Liver (tissue), 9 donors: Measurements from ENCODE around the gene SLC49A3. TPM values are rescaled to one million over a fixed set of nuclear protein-coding genes. Genes with fewer than 3 reads are reported as not detected.

Experiments
- DNase-seq: peaks from one replicate; pipeline ENCODE4 v3.0.0-alpha.2; 2017; ENCODE audit warnings: low spot score
- H3K27ac ChIP-seq, 2 donors: one replicate each; pipeline ENCODE4 v1.7.0; 2013; ENCODE audit warnings: inconsistent platforms in 2 of 2, low read length in 2 of 2, control low read depth in 1 of 2, low read depth in 1 of 2, mild to moderate bottlenecking in 1 of 2
- H3K27me3 ChIP-seq, 4 donors: one replicate each; pipeline versions ENCODE4 v1.6.1 to v1.7.0; 2013; ENCODE audit warnings: low read length in 3 of 4, inconsistent platforms in 1 of 4, mild to moderate bottlenecking in 1 of 4, moderate library complexity in 1 of 4; ENCODE audit not compliant: control insufficient read depth in 4 of 4, insufficient read depth in 4 of 4
- H3K36me3 ChIP-seq, 4 donors: one replicate each; pipeline versions ENCODE4 v1.6.1 to v1.7.0; 2013; ENCODE audit warnings: low read length in 3 of 4, mild to moderate bottlenecking in 3 of 4, low read depth in 1 of 4, moderate library complexity in 1 of 4; ENCODE audit not compliant: control insufficient read depth in 4 of 4, insufficient read depth in 3 of 4
- H3K4me1 ChIP-seq, 4 donors: one replicate each; pipeline versions ENCODE4 v1.6.1 to v1.7.0; 2013; ENCODE audit warnings: low read length in 3 of 4, mild to moderate bottlenecking in 3 of 4, moderate library complexity in 1 of 4; ENCODE audit not compliant: control insufficient read depth in 4 of 4, insufficient read depth in 4 of 4
- H3K4me3 ChIP-seq, 3 donors: one replicate each; pipeline versions ENCODE4 v1.6.1 to v1.7.0; 2013; ENCODE audit warnings: low read length in 3 of 3, control low read depth in 1 of 3, low read depth in 1 of 3, mild to moderate bottlenecking in 1 of 3
- H3K9ac ChIP-seq, 2 donors: one replicate each; pipeline ENCODE4 v1.7.0; 2013; ENCODE audit warnings: low read length in 2 of 2, mild to moderate bottlenecking in 2 of 2, moderate library complexity in 2 of 2, control low read depth in 1 of 2, low read depth in 1 of 2
- H3K9me3 ChIP-seq, 4 donors: one replicate each; pipeline versions ENCODE4 v1.6.1 to v1.7.0; 2013; ENCODE audit warnings: low read length in 3 of 4; ENCODE audit not compliant: control insufficient read depth in 4 of 4
- EGR1 ChIP-seq, 2 donors: IDR thresholded peaks; 2 replicates each; pipeline ENCODE4 v1.6.1; 2016 to 2018; ENCODE audit warnings: antibody characterized with exemption in 2 of 2, low read depth in 2 of 2
- FOXA1 ChIP-seq: IDR thresholded peaks from 2 replicates; pipeline ENCODE4 v1.6.1; 2016; ENCODE audit warnings: antibody characterized with exemption
- FOXA2 ChIP-seq: IDR thresholded peaks from 2 replicates; pipeline ENCODE4 v1.6.1; 2016; ENCODE audit warnings: antibody characterized with exemption
- GABPA ChIP-seq, 2 donors: IDR thresholded peaks in 1 of 2; conservative IDR thresholded peaks in 1 of 2; 2 replicates each; pipeline ENCODE4 v1.6.1; 2016; ENCODE audit warnings: antibody characterized with exemption in 2 of 2, mild to moderate bottlenecking in 1 of 2, moderate library complexity in 1 of 2
- HNF4A ChIP-seq, 2 donors: conservative IDR thresholded peaks; 2 replicates each; pipeline ENCODE4 v1.6.1; 2016; ENCODE audit warnings: antibody characterized with exemption in 2 of 2, mild to moderate bottlenecking in 2 of 2
- HNF4G ChIP-seq: IDR thresholded peaks from 2 replicates; pipeline ENCODE4 v1.6.1; 2016; ENCODE audit warnings: antibody characterized with exemption
- JUND ChIP-seq, 2 donors: IDR thresholded peaks; 2 replicates each; pipeline ENCODE4 v1.6.1; 2016; ENCODE audit warnings: antibody characterized with exemption in 2 of 2
- NR2F2 ChIP-seq: IDR thresholded peaks from 2 replicates; pipeline ENCODE4 v1.6.1; 2016; ENCODE audit warnings: antibody characterized with exemption
- RXRA ChIP-seq, 2 donors: IDR thresholded peaks; 2 replicates each; pipeline ENCODE4 v1.6.1; 2017 to 2018; ENCODE audit warnings: antibody characterized with exemption in 2 of 2, mild to moderate bottlenecking in 1 of 2
- SP1 ChIP-seq: IDR thresholded peaks from 2 replicates; pipeline ENCODE4 v1.6.1; 2018; ENCODE audit warnings: antibody characterized with exemption, mild to moderate bottlenecking
- YY1 ChIP-seq: IDR thresholded peaks from 2 replicates; pipeline ENCODE4 v1.6.1; 2016; ENCODE audit warnings: antibody characterized with exemption, mild to moderate bottlenecking
- WGBS: extraction: QIAGEN DNeasy Blood & Tissue Kit; methylation state at CpG from one replicate; pipeline ENCODE4 v1.1.7; 2013; 5-methylcytosine and 5-hydroxymethylcytosine counted together
- polyA plus RNA-seq, 2 donors: library from polyadenylated mRNA; stranded (reverse) in 1 of 2; unstranded in 1 of 2; fragments of 200-250 nt in 1 of 2; fragments of >200 nt in 1 of 2; fragmentation: Nextera tagmentation in 1 of 2; extraction: Ambion mirVana in 1 of 2; gene quantifications; one replicate each; pipeline versions ENCODE4 v1.2.1 to v1.2.3, GENCODE V29; 2013 to 2015
- total RNA-seq, 2 donors: library from RNA; depleted of rRNA; stranded (reverse); fragments of >200 nt; gene quantifications; one replicate each; pipeline ENCODE4 v1.2.3, GENCODE V29; 2014
- TF ChIP-seq, protein P1 (sequence below): fragments of 150-350 bp; IDR thresholded peaks from 2 replicates; pipeline ENCODE4 v1.5.1; 2017; ENCODE audit warnings: improper control_type of control experiment, low read depth, low read length; ENCODE audit not compliant: missing input control
- TF ChIP-seq, protein P2 (sequence below): IDR thresholded peaks from 2 replicates; pipeline ENCODE4 v1.6.1; 2016; ENCODE audit warnings: antibody characterized with exemption
- TF ChIP-seq, protein P3 (sequence below): IDR thresholded peaks from 2 replicates; pipeline ENCODE4 v1.6.1; 2016; ENCODE audit warnings: antibody characterized with exemption, mild to moderate bottlenecking
- TF ChIP-seq, protein P4 (sequence below): IDR thresholded peaks from 2 replicates; pipeline ENCODE4 v1.6.1; 2016; ENCODE audit warnings: antibody characterized with exemption
- donor health status: healthy.
- donor health status: healthy.
- donor health status: healthy.
- donor health status: healthy.
- donor health status: healthy.

The SLC49A3 gene
- total and polyA plus RNA-seq, 4 donors = 0.40 to 3.6 (median 2.0) TPM

DNA sequence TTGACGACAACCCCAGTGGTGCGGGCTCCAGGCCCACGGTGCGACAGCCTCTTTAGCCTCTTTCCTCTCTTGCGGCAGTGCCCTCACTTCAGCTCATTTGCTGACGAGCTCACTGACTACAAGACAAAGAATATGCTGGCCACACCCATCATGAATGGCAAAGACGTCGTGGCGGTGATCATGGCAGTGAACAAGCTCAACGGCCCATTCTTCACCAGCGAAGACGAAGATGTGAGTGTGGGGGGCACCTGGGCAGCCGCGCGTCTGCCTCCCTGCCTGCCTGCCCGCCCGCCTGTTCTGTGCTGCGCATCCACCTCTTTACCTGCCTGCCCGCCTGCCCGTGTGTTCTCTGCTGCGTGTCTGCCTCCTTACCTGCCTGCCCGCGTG, 54.4 kb downstream of the SLC49A3 start:
- peaks cover 0 to 4% (median 0%) of the 10 kb centered on the region in 4 donors for H3K9me3 ChIP-seq
- no peak for DNase-seq
- H3K27ac ChIP-seq = no peak overlapping the region
- no peaks in the 10 kb centered on the region for H3K4me1 ChIP-seq
- no peak overlapping the region for H3K9ac ChIP-seq
- 82% methylated on average over 23 of the region's 23 CpGs for WGBS
- TF ChIP-seq YY1 = no peak
- TF ChIP-seq, protein P1, sequence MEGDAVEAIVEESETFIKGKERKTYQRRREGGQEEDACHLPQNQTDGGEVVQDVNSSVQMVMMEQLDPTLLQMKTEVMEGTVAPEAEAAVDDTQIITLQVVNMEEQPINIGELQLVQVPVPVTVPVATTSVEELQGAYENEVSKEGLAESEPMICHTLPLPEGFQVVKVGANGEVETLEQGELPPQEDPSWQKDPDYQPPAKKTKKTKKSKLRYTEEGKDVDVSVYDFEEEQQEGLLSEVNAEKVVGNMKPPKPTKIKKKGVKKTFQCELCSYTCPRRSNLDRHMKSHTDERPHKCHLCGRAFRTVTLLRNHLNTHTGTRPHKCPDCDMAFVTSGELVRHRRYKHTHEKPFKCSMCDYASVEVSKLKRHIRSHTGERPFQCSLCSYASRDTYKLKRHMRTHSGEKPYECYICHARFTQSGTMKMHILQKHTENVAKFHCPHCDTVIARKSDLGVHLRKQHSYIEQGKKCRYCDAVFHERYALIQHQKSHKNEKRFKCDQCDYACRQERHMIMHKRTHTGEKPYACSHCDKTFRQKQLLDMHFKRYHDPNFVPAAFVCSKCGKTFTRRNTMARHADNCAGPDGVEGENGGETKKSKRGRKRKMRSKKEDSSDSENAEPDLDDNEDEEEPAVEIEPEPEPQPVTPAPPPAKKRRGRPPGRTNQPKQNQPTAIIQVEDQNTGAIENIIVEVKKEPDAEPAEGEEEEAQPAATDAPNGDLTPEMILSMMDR = no peak
- no peak for TF ChIP-seq FOXA2
- TF ChIP-seq RXRA (IDR thresholded peaks at IDR 0.05) = no peak
- TF ChIP-seq, protein P2, sequence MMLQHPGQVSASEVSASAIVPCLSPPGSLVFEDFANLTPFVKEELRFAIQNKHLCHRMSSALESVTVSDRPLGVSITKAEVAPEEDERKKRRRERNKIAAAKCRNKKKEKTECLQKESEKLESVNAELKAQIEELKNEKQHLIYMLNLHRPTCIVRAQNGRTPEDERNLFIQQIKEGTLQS = no peak
- no peak for TF ChIP-seq JUND (IDR thresholded peaks at IDR 0.05)
- no peak for TF ChIP-seq EGR1 (IDR thresholded peaks at IDR 0.05; ENCODE audit: low read depth in 2 of 2)
- TF ChIP-seq GABPA (IDR thresholded peaks at IDR 0.05 in 1 of 2, conservative IDR thresholded peaks at IDR 0.05 in 1 of 2) = no peak
- no peak for TF ChIP-seq HNF4A (conservative IDR thresholded peaks at IDR 0.05)
- TF ChIP-seq, protein P3, sequence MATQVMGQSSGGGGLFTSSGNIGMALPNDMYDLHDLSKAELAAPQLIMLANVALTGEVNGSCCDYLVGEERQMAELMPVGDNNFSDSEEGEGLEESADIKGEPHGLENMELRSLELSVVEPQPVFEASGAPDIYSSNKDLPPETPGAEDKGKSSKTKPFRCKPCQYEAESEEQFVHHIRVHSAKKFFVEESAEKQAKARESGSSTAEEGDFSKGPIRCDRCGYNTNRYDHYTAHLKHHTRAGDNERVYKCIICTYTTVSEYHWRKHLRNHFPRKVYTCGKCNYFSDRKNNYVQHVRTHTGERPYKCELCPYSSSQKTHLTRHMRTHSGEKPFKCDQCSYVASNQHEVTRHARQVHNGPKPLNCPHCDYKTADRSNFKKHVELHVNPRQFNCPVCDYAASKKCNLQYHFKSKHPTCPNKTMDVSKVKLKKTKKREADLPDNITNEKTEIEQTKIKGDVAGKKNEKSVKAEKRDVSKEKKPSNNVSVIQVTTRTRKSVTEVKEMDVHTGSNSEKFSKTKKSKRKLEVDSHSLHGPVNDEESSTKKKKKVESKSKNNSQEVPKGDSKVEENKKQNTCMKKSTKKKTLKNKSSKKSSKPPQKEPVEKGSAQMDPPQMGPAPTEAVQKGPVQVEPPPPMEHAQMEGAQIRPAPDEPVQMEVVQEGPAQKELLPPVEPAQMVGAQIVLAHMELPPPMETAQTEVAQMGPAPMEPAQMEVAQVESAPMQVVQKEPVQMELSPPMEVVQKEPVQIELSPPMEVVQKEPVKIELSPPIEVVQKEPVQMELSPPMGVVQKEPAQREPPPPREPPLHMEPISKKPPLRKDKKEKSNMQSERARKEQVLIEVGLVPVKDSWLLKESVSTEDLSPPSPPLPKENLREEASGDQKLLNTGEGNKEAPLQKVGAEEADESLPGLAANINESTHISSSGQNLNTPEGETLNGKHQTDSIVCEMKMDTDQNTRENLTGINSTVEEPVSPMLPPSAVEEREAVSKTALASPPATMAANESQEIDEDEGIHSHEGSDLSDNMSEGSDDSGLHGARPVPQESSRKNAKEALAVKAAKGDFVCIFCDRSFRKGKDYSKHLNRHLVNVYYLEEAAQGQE = no peak
- TF ChIP-seq NR2F2 = no peak
- TF ChIP-seq SP1 = no peak
- no peak for TF ChIP-seq FOXA1
- no peak for TF ChIP-seq HNF4G
- TF ChIP-seq, protein P4, sequence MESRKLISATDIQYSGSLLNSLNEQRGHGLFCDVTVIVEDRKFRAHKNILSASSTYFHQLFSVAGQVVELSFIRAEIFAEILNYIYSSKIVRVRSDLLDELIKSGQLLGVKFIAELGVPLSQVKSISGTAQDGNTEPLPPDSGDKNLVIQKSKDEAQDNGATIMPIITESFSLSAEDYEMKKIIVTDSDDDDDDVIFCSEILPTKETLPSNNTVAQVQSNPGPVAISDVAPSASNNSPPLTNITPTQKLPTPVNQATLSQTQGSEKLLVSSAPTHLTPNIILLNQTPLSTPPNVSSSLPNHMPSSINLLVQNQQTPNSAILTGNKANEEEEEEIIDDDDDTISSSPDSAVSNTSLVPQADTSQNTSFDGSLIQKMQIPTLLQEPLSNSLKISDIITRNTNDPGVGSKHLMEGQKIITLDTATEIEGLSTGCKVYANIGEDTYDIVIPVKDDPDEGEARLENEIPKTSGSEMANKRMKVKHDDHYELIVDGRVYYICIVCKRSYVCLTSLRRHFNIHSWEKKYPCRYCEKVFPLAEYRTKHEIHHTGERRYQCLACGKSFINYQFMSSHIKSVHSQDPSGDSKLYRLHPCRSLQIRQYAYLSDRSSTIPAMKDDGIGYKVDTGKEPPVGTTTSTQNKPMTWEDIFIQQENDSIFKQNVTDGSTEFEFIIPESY = no peak
- peaks cover 0 to 4% (median 0%) of the 10 kb centered on the region in 4 donors for H3K27me3 ChIP-seq
- H3K4me3 ChIP-seq = no peak overlapping the region
- no peaks in the 10 kb centered on the region for H3K36me3 ChIP-seq

DNA sequence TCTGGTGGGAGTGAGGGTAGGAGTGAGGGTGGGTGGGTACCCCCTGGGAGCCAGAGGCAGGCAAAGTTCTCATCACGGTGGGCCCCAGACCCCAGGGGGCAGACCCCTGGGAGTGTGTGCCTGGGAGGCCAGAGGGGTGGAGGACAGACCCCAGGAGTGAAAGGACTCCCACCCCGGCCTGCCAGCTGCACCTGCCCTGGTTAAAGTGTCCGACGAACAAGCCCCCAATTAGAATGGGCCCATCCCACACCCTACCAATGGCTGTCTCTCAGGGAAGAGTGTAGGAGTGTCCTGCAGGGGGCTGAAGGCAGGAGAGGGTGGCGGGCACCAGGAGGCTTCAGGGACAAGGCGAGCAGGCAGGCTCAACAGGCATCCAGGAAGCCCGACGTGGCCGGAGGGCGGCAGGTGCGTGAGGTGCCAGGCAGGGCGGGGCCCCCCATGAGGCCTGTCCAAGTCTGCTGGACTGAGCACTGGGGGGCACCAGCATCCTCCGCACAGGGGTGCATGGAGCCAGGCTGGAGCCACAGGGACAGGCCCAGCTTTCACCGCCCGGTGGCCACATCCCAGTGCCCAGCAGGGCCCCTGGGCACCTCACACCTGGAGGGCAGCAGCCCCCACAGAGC, 54.9 kb downstream of the SLC49A3 start:
- H3K4me3 ChIP-seq = no peak overlapping the region
- H3K27ac ChIP-seq = no peak overlapping the region
- TF ChIP-seq, protein P1 = no peak
- no peak for TF ChIP-seq FOXA2
- TF ChIP-seq HNF4A (conservative IDR thresholded peaks at IDR 0.05) = no peak
- no peak for TF ChIP-seq SP1
- no peak for TF ChIP-seq FOXA1
- H3K4me1 ChIP-seq = no peaks in the 10 kb centered on the region
- WGBS = 79% methylated on average over 15 of the region's 15 CpGs
- peaks cover 0 to 4% (median 0%) of the 10 kb centered on the region in 4 donors for H3K27me3 ChIP-seq
- DNase-seq = no peak
- peaks cover 0 to 4% (median 0%) of the 10 kb centered on the region in 4 donors for H3K9me3 ChIP-seq
- H3K9ac ChIP-seq = no peak overlapping the region
- no peaks in the 10 kb centered on the region for H3K36me3 ChIP-seq
